Natural killer cell (primary cell): ENCODE measurements around the gene CERS6. TPM values are rescaled to one million over a fixed set of nuclear protein-coding genes. Genes with fewer than 3 reads are reported as not detected.

Source experiments
- ATAC-seq, 3 donors: fragments of 150-1000 bp in 2 of 3; fragments of 200-7000 bp in 1 of 3; cut with Tn5 transposase; 1 replicate in 1 of 3; 2 replicates in 2 of 3; pipeline ENCODE4 v1.10.0; 2021; ENCODE audit warnings: mild to moderate bottlenecking in 2 of 3, moderate library complexity in 2 of 3
- DNase-seq, 2 donors: peaks; one replicate each; pipeline versions ENCODE4 v3.0.0 to v3.0.0-alpha.2; 2013 to 2021; ENCODE audit warnings: mixed read lengths in 1 of 2
- H3K27ac ChIP-seq: one replicate; pipeline ENCODE4 v1.5.1; 2013; ENCODE audit warnings: mild to moderate bottlenecking, low read length
- H3K27me3 ChIP-seq: one replicate; pipeline ENCODE4 v1.6.1; 2013; ENCODE audit warnings: low read length; ENCODE audit not compliant: control insufficient read depth, insufficient read depth
- H3K36me3 ChIP-seq: one replicate; pipeline ENCODE4 v1.6.1; 2013; ENCODE audit warnings: low read length; ENCODE audit not compliant: control insufficient read depth, insufficient read depth
- H3K4me1 ChIP-seq: one replicate; pipeline ENCODE4 v1.6.1; 2013; ENCODE audit warnings: low read length; ENCODE audit not compliant: control insufficient read depth, insufficient read depth
- H3K4me3 ChIP-seq: one replicate; pipeline ENCODE4 v1.5.1; 2013; ENCODE audit warnings: low read length
- H3K9me3 ChIP-seq: one replicate; pipeline ENCODE4 v1.6.1; 2013; ENCODE audit warnings: low read length; ENCODE audit not compliant: control insufficient read depth, insufficient read depth
- H3K27ac Mint-ChIP-seq, 2 donors: one replicate each; pipeline ENCODE4 v1.8.0; 2022; ENCODE audit warnings: mild to moderate bottlenecking in 2 of 2, mixed read lengths in 2 of 2, moderate library complexity in 1 of 2
- H3K27me3 Mint-ChIP-seq, 2 donors: one replicate each; pipeline ENCODE4 v1.8.0; 2022; ENCODE audit warnings: low read depth in 2 of 2, mixed read lengths in 2 of 2
- H3K36me3 Mint-ChIP-seq: one replicate; pipeline ENCODE4 v1.8.0; 2022; ENCODE audit warnings: mixed read lengths
- H3K4me1 Mint-ChIP-seq, 2 donors: one replicate each; pipeline ENCODE4 v1.8.0; 2022; ENCODE audit warnings: mixed read lengths in 2 of 2
- H3K4me3 Mint-ChIP-seq: one replicate; pipeline ENCODE4 v1.8.0; 2022; ENCODE audit warnings: mild to moderate bottlenecking, moderate library complexity, mixed read lengths
- H3K9me3 Mint-ChIP-seq, 2 donors: one replicate each; pipeline ENCODE4 v1.8.0; 2022; ENCODE audit warnings: mixed read lengths in 2 of 2
- whole genome bisulfite sequencing: methylation state at CpG from one replicate; pipeline ENCODE4 v1.1.7; 2013; ENCODE audit warnings: missing lambda C conversion rate; ENCODE audit not compliant: insufficient coverage; 5-methylcytosine and 5-hydroxymethylcytosine counted together
- intact Hi-C: fragments of 100-400 bp; cut with micrococcal nuclease; formaldehyde crosslinking; loops from one replicate; pipeline ENCODE4 v1.14.2; 2022
- total RNA-seq, 4 donors: library from RNA; stranded (reverse); fragments of 120-200 nt in 1 of 4; gene quantifications; one replicate each; pipeline versions ENCODE4 v1.2.3 to v1.2.4, GENCODE V29; 2013 to 2022
- TF ChIP-seq, protein P1 (sequence below): fragments of 200-600 bp; IDR thresholded peaks from one replicate; pipeline ENCODE4 v1.8.0; 2022; ENCODE audit warnings: antibody characterized with exemption

The CERS6 gene
- total RNA-seq, 3 donors from 2014 or later (not counting 1 experiment from before 2014, with no cell fraction given), result 9.1 to 13.5 (median 11.8) TPM

DNA sequence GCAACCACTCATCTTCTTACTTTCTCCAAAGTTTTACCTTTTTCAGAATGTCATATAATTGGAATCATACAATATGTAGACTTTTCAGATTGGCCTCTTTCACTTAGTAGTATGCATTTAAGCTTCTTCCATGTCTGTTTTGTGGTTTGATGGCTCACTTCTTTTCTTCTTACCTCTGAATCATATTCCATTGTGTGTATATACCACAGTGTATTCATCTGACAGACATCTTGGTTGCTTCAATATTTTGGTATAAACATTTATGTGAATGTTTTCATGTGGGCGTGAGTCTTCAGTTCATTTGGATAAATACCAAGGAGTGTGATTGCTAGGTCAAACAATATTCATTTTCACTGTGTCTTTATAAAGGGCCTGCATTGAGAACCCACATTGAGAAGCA, 210.3 kb downstream of the CERS6 start:
- TF ChIP-seq, protein P1, sequence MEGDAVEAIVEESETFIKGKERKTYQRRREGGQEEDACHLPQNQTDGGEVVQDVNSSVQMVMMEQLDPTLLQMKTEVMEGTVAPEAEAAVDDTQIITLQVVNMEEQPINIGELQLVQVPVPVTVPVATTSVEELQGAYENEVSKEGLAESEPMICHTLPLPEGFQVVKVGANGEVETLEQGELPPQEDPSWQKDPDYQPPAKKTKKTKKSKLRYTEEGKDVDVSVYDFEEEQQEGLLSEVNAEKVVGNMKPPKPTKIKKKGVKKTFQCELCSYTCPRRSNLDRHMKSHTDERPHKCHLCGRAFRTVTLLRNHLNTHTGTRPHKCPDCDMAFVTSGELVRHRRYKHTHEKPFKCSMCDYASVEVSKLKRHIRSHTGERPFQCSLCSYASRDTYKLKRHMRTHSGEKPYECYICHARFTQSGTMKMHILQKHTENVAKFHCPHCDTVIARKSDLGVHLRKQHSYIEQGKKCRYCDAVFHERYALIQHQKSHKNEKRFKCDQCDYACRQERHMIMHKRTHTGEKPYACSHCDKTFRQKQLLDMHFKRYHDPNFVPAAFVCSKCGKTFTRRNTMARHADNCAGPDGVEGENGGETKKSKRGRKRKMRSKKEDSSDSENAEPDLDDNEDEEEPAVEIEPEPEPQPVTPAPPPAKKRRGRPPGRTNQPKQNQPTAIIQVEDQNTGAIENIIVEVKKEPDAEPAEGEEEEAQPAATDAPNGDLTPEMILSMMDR, result no peak
- Histone ChIP-seq H3K9me3 (no peaks in the 10 kb centered on the region), H3K4me3 (no peak overlapping the region), H3K4me1 (peaks cover 3% of the 10 kb centered on the region), H3K27me3 (no peaks in the 10 kb centered on the region), H3K27ac (no peak overlapping the region), H3K36me3 (no peaks in the 10 kb centered on the region)
- Mint-ChIP-seq H3K4me1 (peaks cover 15 to 28% of the 10 kb centered on the region in 2 donors), H3K36me3 (no peaks in the 10 kb centered on the region), H3K27me3 (no peaks in the 10 kb centered on the region), H3K4me3 (no peak overlapping the region), H3K27ac (no peak overlapping the region), H3K9me3 (no peaks in the 10 kb centered on the region)
- intact Hi-C loops, result no loop called here
- DNase-seq, result no peak
- 100% methylated on average over 1 of the region's 1 CpG for WGBS
- no peak for ATAC-seq

DNA sequence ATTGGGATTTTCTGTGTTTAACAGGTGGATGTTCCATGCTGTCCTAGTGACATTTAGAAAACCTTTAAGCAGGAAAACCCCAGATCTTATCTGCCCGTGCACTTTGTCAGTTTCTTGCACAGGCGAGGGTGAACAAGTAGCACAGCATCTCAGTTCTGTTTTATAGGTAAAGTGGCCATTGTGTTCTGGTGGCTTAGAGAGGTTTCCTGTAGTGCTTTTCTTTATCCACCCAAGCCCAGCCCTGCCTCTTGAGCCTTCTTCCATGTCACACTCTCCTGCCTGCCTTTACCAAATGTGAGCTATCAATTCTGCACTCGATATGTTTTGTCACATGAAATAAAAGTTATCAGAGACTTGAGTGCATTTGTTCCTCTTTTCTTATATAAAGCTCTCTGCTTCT, 211.1 kb downstream of the CERS6 start:
- TF ChIP-seq, protein P1, result no peak
- WGBS, result 22% methylated on average over 3 of the region's 3 CpGs
- ATAC-seq (no peak), DNase-seq (peak in 1 of 2 donors; percentile 7)
- Histone ChIP-seq H3K27ac (no peak overlapping the region), H3K9me3 (no peaks in the 10 kb centered on the region), H3K27me3 (no peaks in the 10 kb centered on the region), H3K4me3 (no peak overlapping the region), H3K36me3 (no peaks in the 10 kb centered on the region), H3K4me1 (peaks cover 3% of the 10 kb centered on the region)
- intact Hi-C loops, result no loop called here
- no peak overlapping the region for H3K4me3 Mint-ChIP-seq
- H3K4me1 Mint-ChIP-seq, result peaks cover 15 to 28% of the 10 kb centered on the region in 2 donors
- H3K27ac Mint-ChIP-seq, result no peak overlapping the region
- no peaks in the 10 kb centered on the region for H3K27me3 Mint-ChIP-seq
- H3K9me3 Mint-ChIP-seq, result no peaks in the 10 kb centered on the region
- no peaks in the 10 kb centered on the region for H3K36me3 Mint-ChIP-seq

DNA sequence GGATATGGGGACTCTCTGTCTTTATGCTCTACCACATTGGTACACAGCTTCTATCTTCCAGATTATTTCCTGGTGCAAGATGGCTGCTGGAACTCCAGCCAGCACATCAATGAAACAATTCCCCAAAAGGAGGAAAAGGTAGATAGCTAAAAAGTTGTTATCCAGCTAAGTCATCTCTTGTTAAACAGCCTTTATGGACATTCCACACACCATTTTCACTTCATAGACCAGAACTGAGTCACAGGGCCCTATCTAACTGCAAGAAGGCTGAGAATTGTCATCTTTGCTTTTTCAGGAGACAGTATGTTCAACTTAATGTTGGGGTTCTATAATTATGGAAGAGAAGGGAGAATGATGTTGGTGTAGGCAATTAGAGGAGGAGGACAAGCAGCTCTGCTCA, 213.1 kb downstream of the CERS6 start:
- Mint-ChIP-seq H3K27me3 (no peaks in the 10 kb centered on the region), H3K4me3 (no peak overlapping the region), H3K4me1 (peaks cover 11 to 24% of the 10 kb centered on the region in 2 donors), H3K27ac (no peak overlapping the region), H3K36me3 (no peaks in the 10 kb centered on the region), H3K9me3 (no peaks in the 10 kb centered on the region)
- intact Hi-C loops, result no loop called here
- Histone ChIP-seq H3K36me3 (no peaks in the 10 kb centered on the region), H3K27ac (no peak overlapping the region), H3K27me3 (no peaks in the 10 kb centered on the region), H3K4me3 (no peak overlapping the region), H3K9me3 (no peaks in the 10 kb centered on the region), H3K4me1 (peaks cover 3% of the 10 kb centered on the region)
- TF ChIP-seq, protein P1, result no peak
- ATAC-seq (no peak), DNase-seq (no peak)

DNA sequence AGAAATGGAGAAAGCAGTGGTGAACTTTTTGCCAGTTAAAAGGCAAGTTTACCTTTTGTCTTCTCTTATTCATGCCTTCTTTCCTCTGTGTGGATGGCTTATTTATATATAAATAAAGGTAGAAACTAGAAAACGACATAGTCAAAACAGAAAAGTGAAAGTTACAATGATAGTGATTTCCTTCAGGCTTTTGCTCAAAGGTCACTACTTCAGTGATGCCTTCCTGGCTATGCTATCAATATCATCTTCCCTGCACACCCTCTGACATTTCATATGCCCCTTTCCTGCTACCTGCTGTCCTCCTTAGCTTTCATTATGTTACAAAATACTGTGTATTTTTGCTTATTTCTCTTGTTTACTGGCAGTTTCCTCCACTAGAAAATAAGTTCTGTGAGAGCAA, 214.4 kb downstream of the CERS6 start:
- Mint-ChIP-seq H3K27ac (no peak overlapping the region), H3K4me3 (no peak overlapping the region), H3K9me3 (no peaks in the 10 kb centered on the region), H3K36me3 (no peaks in the 10 kb centered on the region), H3K4me1 (peaks cover 9 to 22% of the 10 kb centered on the region in 2 donors), H3K27me3 (no peaks in the 10 kb centered on the region)
- 71% methylated on average over 1 of the region's 1 CpG for WGBS
- Histone ChIP-seq H3K27ac (no peak overlapping the region), H3K4me3 (no peak overlapping the region), H3K9me3 (no peaks in the 10 kb centered on the region), H3K36me3 (no peaks in the 10 kb centered on the region), H3K4me1 (peaks cover 3% of the 10 kb centered on the region), H3K27me3 (no peaks in the 10 kb centered on the region)
- TF ChIP-seq, protein P1, result no peak
- no peak for DNase-seq
- intact Hi-C loops, result no loop called here
- ATAC-seq, result no peak
